T-helper 2 cell treated with Interferon-gamma antibody and Interleukin-4, amounts not matched to agents 100 ng/mL and 5 ng/mL, for 36 hours (primary cell): ENCODE results near the gene IGFBP2. TPM values are rescaled to one million over a fixed set of nuclear protein-coding genes. Genes with fewer than 3 reads are reported as not detected.

Experiments used
- intact Hi-C: fragments of 100-400 bp; cut with micrococcal nuclease; formaldehyde crosslinking; loops from one replicate; pipeline ENCODE4 v1.15.1; 2023
- total RNA-seq: library from RNA; stranded (reverse); gene quantifications from 2 replicates; pipeline ENCODE4 v1.2.3, GENCODE V29; 2022

Gene IGFBP2
- total RNA-seq, 1 donor from 2014 or later = 24.9 TPM

DNA sequence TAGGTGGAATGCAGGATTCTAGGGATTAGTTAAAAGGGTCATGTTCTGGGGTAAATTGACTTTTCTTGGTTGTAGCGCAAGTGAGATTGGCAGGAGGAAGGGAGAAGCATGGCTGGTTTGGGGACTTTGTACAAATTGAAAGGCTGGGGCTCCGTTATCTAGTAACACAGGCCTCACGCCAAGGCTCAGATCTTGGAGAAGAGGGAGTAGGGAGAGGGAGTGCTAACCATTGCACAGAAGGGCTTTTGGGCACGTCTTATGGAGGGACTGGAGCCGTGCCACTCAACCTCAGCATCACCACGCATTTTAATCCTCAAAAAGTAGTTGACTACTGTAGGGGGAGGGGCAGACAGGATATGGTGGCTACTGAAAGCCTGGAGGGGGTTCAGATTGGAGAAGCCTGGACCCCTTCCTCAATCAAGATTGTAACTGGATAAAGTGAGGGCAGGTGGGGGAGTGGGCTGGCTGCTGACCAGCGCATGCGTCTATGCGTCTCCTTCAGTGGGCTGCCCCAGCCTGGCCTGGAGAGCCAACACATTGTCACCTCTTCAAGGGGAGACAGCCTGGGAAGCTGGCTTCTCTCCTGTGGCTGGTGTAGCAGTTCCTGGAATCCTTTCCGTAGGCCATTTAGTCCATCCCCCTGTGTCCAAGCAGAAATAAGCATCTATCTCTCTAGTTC lies 47.9 kb downstream of the IGFBP2 start:
- intact Hi-C loops = loop anchor here (5.0 kb wide), 1 partner anchor 1076 kb away; no protein-coding TSS in a partner anchor

- intact Hi-C loops = loop anchor here (1.0 to 5.0 kb wide), 4 partner anchors 461 to 1076 kb away; no protein-coding TSS in a partner anchor
Observed at GRCh38 chr2:216681683-216682082, 48.5 kb downstream of the IGFBP2 start.

GRCh38 chr2:216683846-216684245 lies 50.6 kb downstream of the IGFBP2 start:
- intact Hi-C loops = loop anchor here (5.0 kb wide), 1 partner anchor 1073 kb away; no protein-coding TSS in a partner anchor

DNA sequence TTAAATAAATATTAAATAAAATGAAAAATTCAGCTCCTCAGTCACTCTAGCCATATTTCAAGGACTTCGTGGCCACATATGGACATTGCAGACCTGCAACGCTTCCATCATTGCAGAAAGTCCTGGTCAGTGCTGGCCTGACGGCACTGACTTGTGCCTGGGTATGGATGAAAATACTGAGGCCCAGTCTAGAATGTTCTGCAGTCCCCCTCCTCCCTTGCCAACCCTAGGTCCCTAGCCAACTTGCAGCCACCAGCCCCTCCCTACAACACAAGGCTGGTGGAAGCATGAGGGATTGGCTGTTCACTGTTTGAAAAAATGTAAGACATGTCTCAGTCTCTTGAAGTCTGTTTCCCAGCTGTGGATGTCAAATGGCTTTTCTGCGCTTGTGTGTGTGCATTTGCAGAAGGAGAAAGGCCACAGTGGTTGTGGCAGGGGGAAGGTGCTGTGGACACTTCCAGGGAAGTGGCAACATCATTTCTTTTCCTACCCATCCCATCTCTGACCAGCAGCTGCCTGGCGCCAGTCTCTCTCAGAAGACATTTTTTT lies 52.2 kb downstream of the IGFBP2 start:
- intact Hi-C loops = no loop called here

GRCh38 chr2:216687111-216687510 lies 53.9 kb downstream of the IGFBP2 start:
- intact Hi-C loops = no loop called here

- intact Hi-C loops = no loop called here
Observed at GRCh38 chr2:216687646-216688045, 54.4 kb downstream of the IGFBP2 start.

DNA sequence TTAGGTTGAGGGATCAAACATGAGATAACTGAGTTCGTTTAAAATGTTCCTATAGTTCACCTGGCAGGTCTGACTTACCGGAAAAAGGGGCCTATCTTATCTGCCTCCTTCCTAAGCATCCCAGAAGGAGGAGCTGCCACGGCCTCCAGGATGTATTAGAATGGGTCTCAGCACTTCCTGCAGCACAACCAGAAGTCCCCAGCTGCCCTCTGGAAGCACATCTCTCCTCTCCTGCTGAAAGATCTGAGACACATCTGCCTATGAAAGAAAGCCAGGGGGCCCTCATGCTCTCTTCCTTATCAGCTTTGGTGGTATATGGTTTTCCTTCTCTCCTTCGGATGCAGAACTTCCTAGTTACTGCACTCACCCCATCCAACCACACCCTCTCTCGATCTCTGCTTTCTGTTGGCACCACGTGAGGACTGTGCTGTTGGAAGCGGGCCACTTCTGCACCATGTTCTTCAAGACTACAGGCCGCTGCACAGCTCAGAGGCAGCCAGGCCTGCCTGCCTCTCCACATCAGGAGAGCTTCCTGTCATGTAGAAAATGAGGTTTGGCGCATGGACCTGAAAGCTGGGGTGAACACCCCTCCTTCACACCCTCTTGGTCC lies 55.6 kb downstream of the IGFBP2 start:
- intact Hi-C loops = no loop called here

- intact Hi-C loops = no loop called here
Observed at GRCh38 chr2:216689397-216689796, 56.2 kb downstream of the IGFBP2 start.

DNA sequence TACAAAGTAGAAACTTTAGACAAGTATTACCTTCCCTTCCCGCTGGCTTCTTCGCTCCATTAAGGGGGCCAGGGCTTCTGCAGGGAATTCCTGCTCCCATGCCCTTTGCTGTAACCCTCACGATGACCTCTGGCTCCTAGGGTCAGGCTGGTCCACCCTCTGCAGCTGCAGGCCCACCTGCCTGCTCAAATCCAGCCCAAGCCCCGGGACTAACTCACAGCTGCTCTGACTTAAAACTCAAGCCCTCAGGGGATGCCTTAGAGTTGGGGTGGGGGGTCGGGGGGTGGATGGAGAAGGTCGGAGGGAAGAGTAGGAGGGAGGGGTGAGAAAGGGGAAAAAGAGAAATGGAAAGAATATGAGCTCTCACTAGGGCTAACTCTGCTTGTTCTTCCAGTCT lies 57.2 kb downstream of the IGFBP2 start:
- intact Hi-C loops = no loop called here

- intact Hi-C loops = no loop called here
Observed at GRCh38 chr2:216690853-216691741, 57.9 kb downstream of the IGFBP2 start.

- intact Hi-C loops = no loop called here
Observed at GRCh38 chr2:216692636-216693413, 59.6 kb downstream of the IGFBP2 start.

GRCh38 chr2:216693414-216694080 lies 60.3 kb downstream of the IGFBP2 start:
- intact Hi-C loops = no loop called here

DNA sequence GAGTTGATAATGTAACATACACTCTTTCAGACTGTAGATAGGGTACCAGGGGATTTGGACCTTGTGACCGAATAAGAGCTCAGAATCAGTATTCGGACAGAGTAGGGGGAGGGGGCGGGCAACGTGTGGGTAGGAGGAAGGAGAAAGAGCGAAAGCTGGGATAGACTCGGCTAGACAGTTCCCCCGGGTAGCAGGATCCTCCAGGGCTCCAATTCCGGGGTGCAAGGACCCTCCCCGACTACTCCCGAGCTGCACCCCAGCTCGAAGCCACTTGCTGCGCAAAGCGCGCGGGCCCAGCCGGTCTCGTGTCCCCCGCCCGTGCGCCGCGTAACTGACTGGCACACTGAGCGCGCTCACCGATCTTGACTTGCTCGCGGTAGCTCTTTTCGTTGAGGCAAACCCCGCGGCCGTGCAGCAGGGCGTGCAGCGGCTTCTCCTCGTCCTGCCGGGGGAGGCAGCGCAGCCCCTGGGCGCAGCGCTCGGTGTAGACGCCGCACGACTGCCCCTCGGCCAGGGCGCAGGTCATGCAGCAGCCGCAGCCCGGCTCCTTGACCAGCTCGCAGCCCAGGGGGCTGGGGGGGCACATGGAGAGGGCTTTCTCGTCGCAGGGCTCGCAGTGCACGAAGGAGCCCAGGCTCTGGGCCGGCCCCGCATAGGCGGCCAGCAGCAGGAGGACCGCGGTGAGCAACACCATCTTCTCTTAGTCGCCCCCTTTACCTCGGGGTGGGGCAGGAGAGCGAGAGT lies 61.0 kb downstream of the IGFBP2 start:
- intact Hi-C loops = no loop called here

DNA sequence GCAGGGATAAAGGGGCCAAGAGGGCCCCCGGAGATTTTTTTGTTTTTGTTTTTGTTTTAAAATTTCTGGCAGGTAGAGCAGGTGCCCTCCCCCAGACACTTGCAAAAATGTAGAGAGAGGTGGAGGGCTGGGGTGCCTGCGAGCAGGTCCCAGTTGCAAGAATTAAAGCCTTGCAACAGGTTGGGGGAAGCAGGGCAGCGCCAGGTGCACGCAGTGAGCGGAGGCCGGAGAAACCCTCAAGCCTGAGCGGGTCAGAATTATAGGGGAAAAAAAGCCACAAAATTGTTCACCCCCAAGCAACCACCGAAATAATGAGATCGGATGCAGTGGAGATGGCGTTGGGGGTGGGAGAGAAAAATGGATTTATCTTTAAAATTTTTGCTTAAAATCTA lies 61.6 kb downstream of the IGFBP2 start:
- intact Hi-C loops = loop anchor here (5.0 kb wide), 2 partner anchors 447 to 817 kb away; no protein-coding TSS in a partner anchor

DNA sequence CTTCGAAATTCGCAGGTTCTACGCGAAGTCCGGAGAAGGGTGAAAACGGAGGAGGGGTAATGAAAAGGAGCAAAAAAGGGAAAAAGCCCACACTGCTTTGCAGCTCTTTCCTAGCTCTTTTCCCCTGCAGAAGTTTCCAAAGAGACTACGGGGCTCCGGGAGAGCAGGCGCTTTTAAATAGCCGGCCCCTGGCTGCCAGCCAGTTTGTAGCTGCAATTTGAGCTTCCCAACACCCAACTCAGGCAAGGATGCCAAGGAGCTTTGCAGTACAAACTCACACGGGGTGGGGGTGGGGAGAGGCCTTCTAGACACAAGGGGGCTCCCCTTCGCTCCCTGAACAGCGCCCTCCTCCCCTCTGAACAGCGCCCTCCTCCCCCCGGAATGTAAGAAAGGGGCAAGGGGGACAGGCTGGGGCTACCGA lies 62.2 kb downstream of the IGFBP2 start, which contains the start of gene IGFBP5:
Gene IGFBP5, minus strand, starts transcription at position 149 of the 421 bp plus-strand sequence. CDS start 774 bp downstream, outside the sequence.
- intact Hi-C loops = loop anchor here (5.0 kb wide), 2 partner anchors 447 to 817 kb away; no protein-coding TSS in a partner anchor

GRCh38 chr2:216696321-216696720 lies 63.1 kb downstream of the IGFBP2 start:
- intact Hi-C loops = loop anchor here (5.0 kb wide), 2 partner anchors 446 to 816 kb away; no protein-coding TSS in a partner anchor

DNA sequence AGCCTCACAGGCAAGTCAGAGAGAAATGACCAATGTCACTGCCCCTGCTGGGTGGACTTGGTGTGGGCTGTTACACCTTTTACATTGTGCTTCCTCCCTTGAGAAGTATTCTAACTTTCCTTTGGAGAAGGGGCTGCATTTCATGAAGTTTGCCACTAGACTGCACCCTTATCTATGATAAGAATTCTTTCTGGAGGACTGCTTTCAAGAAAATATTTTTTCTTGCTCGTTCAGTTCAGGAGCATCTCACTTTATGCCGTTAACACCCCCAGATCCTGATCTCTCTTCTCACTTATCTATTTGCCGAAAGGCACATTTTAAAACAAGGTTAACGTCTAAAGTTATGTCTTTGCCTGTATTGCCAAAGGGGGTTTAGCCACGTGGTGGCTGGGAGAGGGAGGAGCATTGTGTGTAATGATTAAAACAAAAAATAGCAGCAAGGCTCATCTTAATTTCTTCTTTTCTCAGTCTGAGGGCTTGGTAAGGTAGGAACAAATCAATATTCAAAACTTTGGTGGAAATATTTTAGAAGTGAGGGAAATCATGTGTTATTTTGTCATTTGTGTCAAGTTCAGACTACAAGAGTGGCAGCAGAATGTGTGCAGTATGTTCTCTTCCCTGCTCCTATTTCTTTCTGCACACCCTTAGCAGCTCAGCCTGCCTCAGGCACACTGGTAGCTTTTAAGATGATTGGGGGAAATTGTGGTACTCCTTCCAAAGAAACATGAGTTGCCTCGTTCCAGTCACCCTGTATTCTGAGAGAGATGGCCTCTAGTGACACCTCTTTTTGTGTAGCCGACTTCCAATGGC lies 63.7 kb downstream of the IGFBP2 start:
- intact Hi-C loops = loop anchor here (5.0 kb wide), 2 partner anchors 445 to 815 kb away; no protein-coding TSS in a partner anchor

DNA sequence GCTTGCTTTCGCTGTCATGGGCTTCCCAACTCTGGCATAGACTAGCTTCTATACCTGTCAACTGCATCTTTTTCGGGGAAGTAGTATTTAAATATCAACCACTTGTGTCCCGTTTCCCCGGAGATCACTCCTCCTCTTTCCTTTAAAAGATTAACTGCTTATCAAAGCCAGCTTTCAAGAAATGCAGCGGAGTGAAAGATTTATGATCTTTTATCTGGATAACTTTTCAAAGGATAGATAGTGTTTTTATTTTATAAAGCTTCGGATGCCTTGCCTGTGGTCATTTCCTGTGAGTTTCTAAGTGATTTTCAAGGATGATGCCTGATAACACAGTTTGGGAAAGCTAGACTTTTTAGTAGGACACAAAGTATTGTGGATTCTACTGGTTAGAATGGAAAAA lies 65.1 kb downstream of the IGFBP2 start:
- intact Hi-C loops = loop anchor here (2.0 to 5.0 kb wide), 4 partner anchors 444 to 1015 kb away; no protein-coding TSS in a partner anchor
